ENCODE data around the gene TMEM108.

GRCh38 chr3:133096900-133097613, 58.9 kb downstream of the TMEM108 start:
- TF ChIP-seq ZZZ3 (IDR thresholded peaks at IDR 0.05; ENCODE audit: control insufficient read depth, insufficient read length, low read depth) (no peak), BMI1 (IDR thresholded peaks at IDR 0.05; ENCODE audit: borderline replicate concordance) (no peak), RFX5 (IDR thresholded peaks at IDR 0.05; ENCODE audit: low read depth, low read length) (no peak), EGR1 (IDR thresholded peaks at IDR 0.05; ENCODE audit: borderline replicate concordance in 1 of 2, low read depth in 2 of 2, low read length in 2 of 2) (no peak), MLLT1 (IDR thresholded peaks at IDR 0.05) (no peak), RCOR1 (conservative IDR thresholded peaks at IDR 0.05; ENCODE audit: low read depth, low read length) (no peak), CHD2 (IDR thresholded peaks at IDR 0.05; ENCODE audit: borderline replicate concordance, low read depth, low read length) (no peak), MTA2 (IDR thresholded peaks at IDR 0.05; ENCODE audit: low read depth) (no peak), NRF1 (conservative IDR thresholded peaks at IDR 0.05; ENCODE audit: low read depth, low read length) (no peak), CTCF (IDR thresholded peaks at IDR 0.05 in 2 of 3, conservative IDR thresholded peaks at IDR 0.05 in 1 of 3; ENCODE audit: control insufficient read depth in 2 of 3, extremely low read depth in 1 of 3, insufficient read depth in 1 of 3, low read depth in 3 of 3, low read length in 3 of 3) (no peak), EP300 (IDR thresholded peaks at IDR 0.05; ENCODE audit: borderline replicate concordance in 1 of 2, control insufficient read depth in 1 of 2, low read depth in 2 of 2, low read length in 2 of 2) (no peak)

Measured in GM12878 (cell line).